ENCODE measurements around the gene NEK11.

DNA sequence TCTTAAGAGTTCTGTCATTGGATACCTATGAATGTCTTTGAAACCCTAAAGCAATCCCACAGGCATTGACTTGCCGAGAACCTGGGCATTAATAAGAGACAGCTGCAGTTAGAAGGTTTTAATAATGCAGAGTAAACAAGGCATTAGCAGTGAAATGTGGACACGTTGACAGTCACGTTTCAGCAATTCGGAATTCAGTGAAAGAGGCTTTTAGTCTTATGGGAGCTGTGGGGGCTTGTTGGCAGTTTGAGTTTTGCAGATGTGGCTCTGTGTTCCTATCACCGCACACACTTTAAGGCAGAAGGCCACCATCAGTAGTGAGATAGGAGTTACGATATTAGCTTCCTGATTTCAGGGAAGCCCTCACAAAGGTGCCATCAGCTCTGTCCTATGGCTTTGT is 209.7 kb downstream of the NEK11 start:
- no peak for TF ChIP-seq EZH2 (IDR thresholded peaks at IDR 0.05; ENCODE audit: low read length)
- TF ChIP-seq, protein P1, sequence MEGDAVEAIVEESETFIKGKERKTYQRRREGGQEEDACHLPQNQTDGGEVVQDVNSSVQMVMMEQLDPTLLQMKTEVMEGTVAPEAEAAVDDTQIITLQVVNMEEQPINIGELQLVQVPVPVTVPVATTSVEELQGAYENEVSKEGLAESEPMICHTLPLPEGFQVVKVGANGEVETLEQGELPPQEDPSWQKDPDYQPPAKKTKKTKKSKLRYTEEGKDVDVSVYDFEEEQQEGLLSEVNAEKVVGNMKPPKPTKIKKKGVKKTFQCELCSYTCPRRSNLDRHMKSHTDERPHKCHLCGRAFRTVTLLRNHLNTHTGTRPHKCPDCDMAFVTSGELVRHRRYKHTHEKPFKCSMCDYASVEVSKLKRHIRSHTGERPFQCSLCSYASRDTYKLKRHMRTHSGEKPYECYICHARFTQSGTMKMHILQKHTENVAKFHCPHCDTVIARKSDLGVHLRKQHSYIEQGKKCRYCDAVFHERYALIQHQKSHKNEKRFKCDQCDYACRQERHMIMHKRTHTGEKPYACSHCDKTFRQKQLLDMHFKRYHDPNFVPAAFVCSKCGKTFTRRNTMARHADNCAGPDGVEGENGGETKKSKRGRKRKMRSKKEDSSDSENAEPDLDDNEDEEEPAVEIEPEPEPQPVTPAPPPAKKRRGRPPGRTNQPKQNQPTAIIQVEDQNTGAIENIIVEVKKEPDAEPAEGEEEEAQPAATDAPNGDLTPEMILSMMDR (optimal IDR thresholded peaks at IDR 0.05 in 1 of 3, IDR thresholded peaks at IDR 0.05 in 1 of 3, conservative IDR thresholded peaks at IDR 0.05 in 1 of 3; ENCODE audit: extremely low read depth in 1 of 3, insufficient read depth in 2 of 3, low read length in 3 of 3), result no peak

Data from keratinocyte (primary cell).